SH-SY5Y (cell line): Measurements from ENCODE around the gene CSTB.
A peak's percentile ranks its signal among the peaks of the same experiment; 100 is the strongest.

Source experiments
- GATA2 ChIP-seq: IDR thresholded peaks from 2 replicates; pipeline ENCODE4 v1.6.1; 2011; ENCODE audit warnings: mild to moderate bottlenecking, low read depth, low read length
- GATA3 ChIP-seq: IDR thresholded peaks from 2 replicates; pipeline ENCODE4 v1.6.1; 2011; ENCODE audit warnings: low read depth, mild to moderate bottlenecking, low read length, moderate library complexity

The CSTB gene

GRCh38 chr21:43728467-43729390, 47.4 kb downstream of the CSTB start:
- peak; percentile 73 for TF ChIP-seq GATA2
- no peak for TF ChIP-seq GATA3

- TF ChIP-seq GATA3 (no peak), GATA2 (no peak)
These were observed 48.0 kb downstream of the CSTB start for GRCh38 chr21:43728154-43728466.

DNA sequence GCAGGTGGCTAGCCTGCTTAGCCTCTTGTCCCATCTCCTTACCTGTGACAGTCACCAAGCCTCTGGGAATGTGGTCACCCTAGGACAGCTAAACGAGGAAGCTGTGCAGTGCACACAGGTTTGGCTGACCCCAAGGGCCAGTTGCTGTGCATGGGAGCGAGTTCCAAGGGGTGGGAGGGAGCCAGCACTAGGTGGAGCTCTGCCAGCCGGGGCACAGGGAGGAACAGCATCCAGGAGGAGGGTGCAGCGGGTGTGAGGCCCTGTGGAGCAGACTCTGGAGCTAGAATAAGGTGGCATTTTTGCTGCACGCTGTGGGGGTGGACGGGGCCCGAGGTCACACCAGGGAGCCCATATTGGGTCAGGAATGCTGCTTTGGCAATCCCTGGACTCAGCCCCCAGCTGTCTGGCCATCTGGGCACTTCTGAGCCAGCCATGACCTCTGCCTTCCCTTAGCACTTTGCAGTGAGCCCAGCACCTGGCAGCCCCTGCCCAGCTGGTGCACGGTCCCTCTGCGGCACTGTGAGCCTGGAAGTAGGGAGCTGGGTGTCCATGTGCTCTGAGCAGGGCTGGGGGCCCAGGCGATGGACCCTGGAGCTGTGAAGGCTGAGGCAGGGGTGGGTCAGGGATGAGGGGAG, 48.5 kb downstream of the CSTB start:
- TF ChIP-seq GATA2, result no peak
- TF ChIP-seq GATA3, result no peak

GRCh38 chr21:43726686-43727518, 49.2 kb downstream of the CSTB start:
- TF ChIP-seq GATA2 (no peak), GATA3 (no peak)
